ENCODE data around the gene CNPY1. TPM values are rescaled to one million over a fixed set of nuclear protein-coding genes. Genes with fewer than 3 reads are reported as not detected.

Gene CNPY1
- total and polyA plus RNA-seq, 2 experiments from 2014 or later, result not detected

DNA sequence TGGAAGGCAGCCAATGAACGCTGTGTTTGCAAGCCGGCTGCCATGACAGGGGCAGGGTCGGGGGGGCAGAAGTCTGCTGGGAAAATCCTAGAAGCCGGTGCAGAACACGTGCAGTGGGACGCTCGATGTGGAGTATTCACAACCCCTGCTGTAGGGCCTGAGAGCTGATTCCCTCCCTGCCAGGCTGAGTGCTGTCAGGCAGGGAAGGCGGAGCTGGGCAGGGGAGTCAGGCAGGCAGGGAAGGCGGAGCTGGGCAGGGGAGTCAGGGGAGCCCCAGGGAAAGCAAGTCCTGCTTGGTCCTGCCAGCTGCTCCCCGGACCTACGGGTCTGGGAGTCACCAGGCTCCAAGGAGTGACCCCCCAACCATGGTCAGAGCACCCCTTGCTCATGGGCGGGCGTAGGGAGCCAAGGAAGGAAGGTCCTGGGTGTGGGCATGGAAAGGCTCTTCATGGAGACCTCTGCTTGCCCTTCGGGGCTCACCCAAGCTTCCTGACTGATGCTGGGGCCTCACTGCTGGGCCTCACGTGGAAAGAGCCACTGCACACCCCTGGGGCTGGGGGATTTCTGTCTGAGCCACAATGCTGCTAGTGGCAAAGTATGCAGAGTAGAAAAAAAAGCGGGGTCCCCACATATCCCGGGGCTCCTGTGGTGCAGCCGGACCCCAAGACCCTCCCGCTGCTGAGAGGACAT, 4.2 kb downstream of the CNPY1 start:
- TF ChIP-seq EZH2 (IDR thresholded peaks at IDR 0.05; ENCODE audit: insufficient read depth, poor library complexity, severe bottlenecking), result no peak
- no peak for TF ChIP-seq EZH2phosphoT487 (IDR thresholded peaks at IDR 0.05; ENCODE audit: insufficient read depth, low read depth)
- WGBS, 2 experiments (ENCODE audit: low coverage in 1 of 2, low lambda C conversion rate in 2 of 2, missing lambda C conversion rate in 2 of 2), result 22 to 27% methylated on average over 19 of the region's 19 CpGs
- no peaks in the 10 kb centered on the region for H3K4me1 ChIP-seq (ENCODE audit: insufficient read depth)
- no peaks in the 10 kb centered on the region for H4K20me1 ChIP-seq (ENCODE audit: insufficient read depth)
- H3K9me3 ChIP-seq (ENCODE audit: low read depth), result no peaks in the 10 kb centered on the region
- no peak overlapping the region for H3K27ac ChIP-seq
- no peaks in the 10 kb centered on the region for H3F3A ChIP-seq (ENCODE audit: insufficient read depth)
- no peaks in the 10 kb centered on the region for H3K36me3 ChIP-seq (ENCODE audit: low read depth)
- no peak for DNase-seq
- no peak overlapping the region for H3K9ac ChIP-seq
- no peak overlapping the region for H3K4me3 ChIP-seq
- no peaks in the 10 kb centered on the region for H3K9me2 ChIP-seq (ENCODE audit: insufficient read depth)
- no peaks in the 10 kb centered on the region for H3K79me2 ChIP-seq (ENCODE audit: insufficient read depth)
- H3K4me2 ChIP-seq (ENCODE audit: unreplicated experiment), result no peak overlapping the region
- in situ Hi-C loops (cut with MboI), result no loop called here
- H3K27me3 ChIP-seq (replicated peaks; ENCODE audit: insufficient read depth), result peaks cover 25% of the 10 kb centered on the region
- H2AFZ ChIP-seq, result no peak overlapping the region

DNA sequence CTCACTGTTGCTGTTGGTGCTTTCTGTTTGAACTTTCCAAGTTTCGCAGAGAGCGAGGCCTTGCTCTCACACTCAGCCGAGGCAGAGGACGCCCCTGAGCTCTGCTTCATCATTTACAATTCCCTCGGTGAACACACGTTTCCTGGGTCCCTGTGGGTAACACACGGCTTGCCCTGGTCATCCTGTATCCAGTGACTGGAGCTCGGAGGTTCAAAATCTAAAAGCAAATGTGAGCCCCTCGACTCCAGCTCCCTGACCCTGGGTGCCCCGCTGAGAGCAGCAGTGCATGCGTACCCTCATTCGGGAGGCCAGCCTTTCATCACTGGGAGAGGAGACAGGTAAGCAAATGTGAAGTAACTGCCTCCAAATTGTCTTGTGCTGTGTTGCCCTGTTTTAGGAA, 5.8 kb downstream of the CNPY1 start:
- Histone ChIP-seq H3K4me2 (ENCODE audit: unreplicated experiment) (no peak overlapping the region), H3F3A (ENCODE audit: insufficient read depth) (no peaks in the 10 kb centered on the region), H3K9me3 (ENCODE audit: low read depth) (no peaks in the 10 kb centered on the region), H3K36me3 (ENCODE audit: low read depth) (no peaks in the 10 kb centered on the region), H3K4me3 (no peak overlapping the region), H4K20me1 (ENCODE audit: insufficient read depth) (no peaks in the 10 kb centered on the region), H3K9ac (no peak overlapping the region), H3K79me2 (ENCODE audit: insufficient read depth) (no peaks in the 10 kb centered on the region), H3K27me3 (replicated peaks; ENCODE audit: insufficient read depth) (peaks cover 28% of the 10 kb centered on the region), H3K9me2 (ENCODE audit: insufficient read depth) (no peaks in the 10 kb centered on the region), H3K27ac (no peak overlapping the region), H3K4me1 (ENCODE audit: insufficient read depth) (no peaks in the 10 kb centered on the region), H2AFZ (no peak overlapping the region)
- no peak for DNase-seq
- TF ChIP-seq EZH2phosphoT487 (IDR thresholded peaks at IDR 0.05; ENCODE audit: insufficient read depth, low read depth) (no peak), EZH2 (IDR thresholded peaks at IDR 0.05; ENCODE audit: insufficient read depth, poor library complexity, severe bottlenecking) (no peak)
- in situ Hi-C loops (cut with MboI), result no loop called here
- 53 to 57% methylated on average over 12 of the region's 12 CpGs for WGBS, 2 experiments (ENCODE audit: low coverage in 1 of 2, low lambda C conversion rate in 2 of 2, missing lambda C conversion rate in 2 of 2)

DNA sequence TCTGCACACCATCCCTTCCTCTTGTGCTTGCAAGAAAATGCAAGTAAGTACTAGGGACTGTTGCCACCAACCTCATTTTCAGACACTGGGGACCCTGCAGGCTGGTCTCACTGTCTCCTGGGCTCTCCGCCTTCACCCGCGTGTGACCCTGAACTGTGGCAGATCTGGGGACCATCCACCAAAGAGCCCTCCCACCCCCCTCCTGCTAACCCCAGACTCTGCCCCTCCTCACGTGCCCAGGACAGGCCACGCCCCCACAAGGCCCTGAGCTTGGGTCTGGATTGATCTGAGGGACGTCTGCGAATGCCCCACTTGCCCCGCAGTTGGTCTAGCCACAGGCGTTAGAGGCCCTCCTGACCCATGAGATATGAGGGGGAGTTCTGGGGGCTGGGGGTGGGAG, 8.1 kb downstream of the CNPY1 start:
- no peaks in the 10 kb centered on the region for H3K36me3 ChIP-seq (ENCODE audit: low read depth)
- 35 to 37% methylated on average over 7 to 9 of the region's 9 CpGs for WGBS, 2 experiments (ENCODE audit: low coverage in 1 of 2, low lambda C conversion rate in 2 of 2, missing lambda C conversion rate in 2 of 2)
- H3K9me3 ChIP-seq (ENCODE audit: low read depth), result no peaks in the 10 kb centered on the region
- no peaks in the 10 kb centered on the region for H4K20me1 ChIP-seq (ENCODE audit: insufficient read depth)
- no peaks in the 10 kb centered on the region for H3K4me1 ChIP-seq (ENCODE audit: insufficient read depth)
- DNase-seq, result no peak
- no peak overlapping the region for H3K9ac ChIP-seq
- H3K79me2 ChIP-seq (ENCODE audit: insufficient read depth), result no peaks in the 10 kb centered on the region
- in situ Hi-C loops (cut with MboI), result no loop called here
- H2AFZ ChIP-seq, result no peak overlapping the region
- H3K27me3 ChIP-seq (replicated peaks; ENCODE audit: insufficient read depth), result peaks cover 26% of the 10 kb centered on the region
- no peaks in the 10 kb centered on the region for H3K9me2 ChIP-seq (ENCODE audit: insufficient read depth)
- TF ChIP-seq EZH2 (IDR thresholded peaks at IDR 0.05; ENCODE audit: insufficient read depth, poor library complexity, severe bottlenecking), result no peak
- TF ChIP-seq EZH2phosphoT487 (IDR thresholded peaks at IDR 0.05; ENCODE audit: insufficient read depth, low read depth), result no peak
- H3K27ac ChIP-seq, result no peak overlapping the region
- H3F3A ChIP-seq (ENCODE audit: insufficient read depth), result no peaks in the 10 kb centered on the region
- H3K4me3 ChIP-seq, result no peak overlapping the region
- H3K4me2 ChIP-seq (ENCODE audit: unreplicated experiment), result no peak overlapping the region

- Histone ChIP-seq H3K27ac (no peak overlapping the region), H3K4me3 (no peak overlapping the region), H3K9me2 (ENCODE audit: insufficient read depth) (no peaks in the 10 kb centered on the region), H3K4me1 (ENCODE audit: insufficient read depth) (no peaks in the 10 kb centered on the region), H3K79me2 (ENCODE audit: insufficient read depth) (no peaks in the 10 kb centered on the region), H2AFZ (no peak overlapping the region), H3F3A (ENCODE audit: insufficient read depth) (no peaks in the 10 kb centered on the region), H4K20me1 (ENCODE audit: insufficient read depth) (no peaks in the 10 kb centered on the region), H3K27me3 (replicated peaks; ENCODE audit: insufficient read depth) (peaks cover 44% of the 10 kb centered on the region), H3K36me3 (ENCODE audit: low read depth) (no peaks in the 10 kb centered on the region), H3K9ac (no peak overlapping the region), H3K4me2 (ENCODE audit: unreplicated experiment) (no peak overlapping the region), H3K9me3 (ENCODE audit: low read depth) (no peaks in the 10 kb centered on the region)
- TF ChIP-seq EZH2phosphoT487 (IDR thresholded peaks at IDR 0.05; ENCODE audit: insufficient read depth, low read depth) (no peak), EZH2 (IDR thresholded peaks at IDR 0.05; ENCODE audit: insufficient read depth, poor library complexity, severe bottlenecking) (no peak)
- DNase-seq, result no peak
- 19 to 23% methylated on average over 8 of the region's 8 CpGs for WGBS, 2 experiments (ENCODE audit: low coverage in 1 of 2, low lambda C conversion rate in 2 of 2, missing lambda C conversion rate in 2 of 2)
- in situ Hi-C loops (cut with MboI), result no loop called here
These were observed 9.9 kb downstream of the CNPY1 start for GRCh38 chr7:155536451-155536850.
